Measurements from ENCODE around the gene RAB24. TPM values are rescaled to one million over a fixed set of nuclear protein-coding genes. Genes with fewer than 3 reads are reported as not detected.

RAB24 gene
- total and polyA plus RNA-seq, 7 experiments from 2014 or later: 14.9 to 47.5 (median 23.7) TPM

GRCh38 chr5:177256296-177256695, 47.2 kb downstream of the RAB24 start:
- Histone ChIP-seq H3K4me3 (ENCODE audit: low read length) (no peak overlapping the region), H3K27me3 (ENCODE audit: control insufficient read depth in 2 of 2, insufficient read depth in 2 of 2, low read length in 2 of 2) (no peaks in the 10 kb centered on the region), H3K9me3 (ENCODE audit: control insufficient read depth in 2 of 3, low read length in 3 of 3) (no peaks in the 10 kb centered on the region), H3K36me3 (ENCODE audit: control insufficient read depth in 2 of 3, insufficient read depth in 3 of 3, low read length in 3 of 3) (peaks cover 8 to 80% (median 28%) of the 10 kb centered on the region in 3 experiments), H3K27ac (ENCODE audit: low read depth, low read length) (no peak overlapping the region), H3K4me1 (ENCODE audit: control insufficient read depth in 2 of 2, insufficient read depth in 2 of 2, low read length in 2 of 2) (no peaks in the 10 kb centered on the region)
- H3K9me3 Mint-ChIP-seq: no peaks in the 10 kb centered on the region
- POLR2A ChIA-PET: no interaction called here
- H3K4me1 Mint-ChIP-seq: peaks cover 0 to 9% (median 4%) of the 10 kb centered on the region in 7 donors
- H3K36me3 Mint-ChIP-seq: peaks cover 3 to 46% (median 24%) of the 10 kb centered on the region in 5 donors
- intact Hi-C loops (cut with micrococcal nuclease): no loop called here
- DNase-seq (no peak), ATAC-seq (no peak)
- H3K27me3 Mint-ChIP-seq: no peaks in the 10 kb centered on the region
- CTCF ChIA-PET: no interaction called here
- no peak overlapping the region for H3K4me3 Mint-ChIP-seq
- H3K27ac Mint-ChIP-seq: peak overlapping the region in 3 of 9 donors; percentile 5 to 64 (median 14)

- H3K36me3 ChIP-seq (ENCODE audit: control insufficient read depth in 2 of 3, insufficient read depth in 3 of 3, low read length in 3 of 3): peaks cover 4 to 76% (median 31%) of the 10 kb centered on the region in 3 experiments
Observed at GRCh38 chr5:177253252-177253651, 50.3 kb downstream of the RAB24 start.

More at GRCh38 chr5:177253252-177253651, 50.3 kb downstream of the RAB24 start:
- Histone ChIP-seq H3K27ac (ENCODE audit: low read depth, low read length) (no peak overlapping the region), H3K9me3 (ENCODE audit: control insufficient read depth in 2 of 3, low read length in 3 of 3) (no peaks in the 10 kb centered on the region), H3K4me1 (ENCODE audit: control insufficient read depth in 2 of 2, insufficient read depth in 2 of 2, low read length in 2 of 2) (no peaks in the 10 kb centered on the region), H3K4me3 (ENCODE audit: low read length) (no peak overlapping the region), H3K27me3 (ENCODE audit: control insufficient read depth in 2 of 2, insufficient read depth in 2 of 2, low read length in 2 of 2) (no peaks in the 10 kb centered on the region)
- CTCF ChIA-PET: interaction anchor here (0.7 kb wide), 1 partner anchor 9 kb away, joined by 5 read pairs; no protein-coding TSS in a partner anchor
- H3K9me3 Mint-ChIP-seq: no peaks in the 10 kb centered on the region
- intact Hi-C loops (cut with micrococcal nuclease): no loop called here
- ATAC-seq (no peak), DNase-seq (no peak)
- POLR2A ChIA-PET: interaction anchor here (0.7 to 0.8 kb wide), 2 partner anchors 10 to 21 kb away, joined by 3 to 6 read pairs; no protein-coding TSS in a partner anchor
- peaks cover 0 to 37% (median 18%) of the 10 kb centered on the region in 5 donors for H3K36me3 Mint-ChIP-seq
- H3K4me3 Mint-ChIP-seq: no peak overlapping the region
- H3K4me1 Mint-ChIP-seq: peaks cover 0 to 10% (median 4%) of the 10 kb centered on the region in 7 donors
- H3K27me3 Mint-ChIP-seq: no peaks in the 10 kb centered on the region
- peak overlapping the region in 3 of 9 donors; percentile 9 to 55 (median 34) for H3K27ac Mint-ChIP-seq

Other genes starting within 250 kb of the RAB24 start
- 1 to 10 TPM; 1.3 to 3.6 (median 3.1) TPM for gene FGFR4, start 216.8 kb downstream of the RAB24 start, total RNA-seq
- gene FGFR4, start 216.8 kb downstream of the RAB24 start, polyA plus RNA-seq: under 1 TPM; 0.20 to 0.40 TPM
- 100 to 1,000 TPM; 105 to 126 (median 117) TPM for gene NSD1, start 169.9 kb downstream of the RAB24 start, total RNA-seq
- gene NSD1, start 169.9 kb downstream of the RAB24 start, polyA plus RNA-seq: 10 to 100 TPM; 57.0 to 65.4 TPM
- 100 to 1,000 TPM in 1 of 5 experiments, 10 to 100 TPM in 4; 49.0 to 172 (median 57.2) TPM for gene PRELID1, start 80 bp upstream of the RAB24 start, total RNA-seq
- gene PRELID1, start 80 bp upstream of the RAB24 start, polyA plus RNA-seq: 100 to 1,000 TPM; 155 to 177 TPM
- 10 to 100 TPM in 4 of 5 experiments, 1 to 10 TPM in 1; 8.8 to 39.8 (median 18.3) TPM for gene MXD3, start 8.2 kb upstream of the RAB24 start, total RNA-seq
- gene MXD3, start 8.2 kb upstream of the RAB24 start, polyA plus RNA-seq: under 1 TPM; 0.63 to 0.75 TPM
- 100 to 1,000 TPM in 2 of 5 experiments, 10 to 100 TPM in 3; 71.8 to 144 (median 99.7) TPM for gene LMAN2, start 47.9 kb upstream of the RAB24 start, total RNA-seq
- 100 to 1,000 TPM; 194 to 202 TPM for gene LMAN2, start 47.9 kb upstream of the RAB24 start, polyA plus RNA-seq
- gene RGS14, start 54.2 kb upstream of the RAB24 start, total RNA-seq: 100 to 1,000 TPM in 3 of 5 experiments, 10 to 100 TPM in 2; 68.4 to 196 (median 112) TPM
- 100 to 1,000 TPM in 1 of 2 donors, 10 to 100 TPM in 1; 32.9 to 100 TPM for gene RGS14, start 54.2 kb upstream of the RAB24 start, polyA plus RNA-seq
- under 1 TPM in 2 of 5 experiments, not detected in 3; 0.27 to 0.29 TPM for gene SLC34A1, start 80.7 kb upstream of the RAB24 start, total RNA-seq
- gene SLC34A1, start 80.7 kb upstream of the RAB24 start, polyA plus RNA-seq: not detected
- not detected for gene PFN3, start 96.9 kb upstream of the RAB24 start, total RNA-seq
- not detected for gene PFN3, start 96.9 kb upstream of the RAB24 start, polyA plus RNA-seq
- 1 to 10 TPM in 1 of 5 experiments, under 1 TPM in 2, not detected in 2; 0.16 to 2.1 (median 0.34) TPM for gene F12, start 105.8 kb upstream of the RAB24 start, total RNA-seq
- gene F12, start 105.8 kb upstream of the RAB24 start, polyA plus RNA-seq: under 1 TPM in 1 of 2 donors, not detected in 1; 0.64 TPM
- 100 to 1,000 TPM; 161 to 246 (median 200) TPM for gene GRK6, start 123.0 kb upstream of the RAB24 start, total RNA-seq
- 100 to 1,000 TPM in 1 of 2 donors, 10 to 100 TPM in 1; 78.8 to 202 TPM for gene GRK6, start 123.0 kb upstream of the RAB24 start, polyA plus RNA-seq
- gene PRR7, start 143.1 kb upstream of the RAB24 start, total RNA-seq: 10 to 100 TPM in 2 of 5 experiments, 1 to 10 TPM in 3; 6.4 to 31.8 (median 6.8) TPM
- gene PRR7, start 143.1 kb upstream of the RAB24 start, polyA plus RNA-seq: 10 to 100 TPM; 11.7 to 19.4 TPM
- 1 to 10 TPM; 1.2 to 8.8 (median 5.7) TPM for gene DBN1, start 169.9 kb upstream of the RAB24 start, total RNA-seq
- 1 to 10 TPM in 1 of 2 donors, under 1 TPM in 1; 0.64 to 2.2 TPM for gene DBN1, start 169.9 kb upstream of the RAB24 start, polyA plus RNA-seq
- 10 to 100 TPM in 3 of 5 experiments, 1 to 10 TPM in 2; 4.1 to 63.2 (median 11.9) TPM for gene PDLIM7, start 193.9 kb upstream of the RAB24 start, total RNA-seq
- 1 to 10 TPM; 2.7 to 4.5 TPM for gene PDLIM7, start 193.9 kb upstream of the RAB24 start, polyA plus RNA-seq
- gene DOK3, start 206.1 kb upstream of the RAB24 start, total RNA-seq: 10 to 100 TPM in 1 of 5 experiments, 1 to 10 TPM in 4; 2.4 to 67.1 (median 6.0) TPM
- gene DOK3, start 206.1 kb upstream of the RAB24 start, polyA plus RNA-seq: under 1 TPM; 0.09 to 0.25 TPM
- 100 to 1,000 TPM in 1 of 5 experiments, 10 to 100 TPM in 4; 65.8 to 126 (median 76.1) TPM for gene DDX41, start 213.2 kb upstream of the RAB24 start, total RNA-seq
- gene DDX41, start 213.2 kb upstream of the RAB24 start, polyA plus RNA-seq: 10 to 100 TPM; 39.2 to 54.6 TPM